A673 (cell line): Measurements from ENCODE around the gene SORBS2.

Source experiments
- EZH2 ChIP-seq: fragments of 200-600 bp; sonication (generic); IDR thresholded peaks from 2 replicates; pipeline ENCODE4 v1.6.1; 2017; ENCODE audit warnings: borderline replicate concordance, low read depth, mild to moderate bottlenecking, mixed read lengths, antibody characterized with exemption, low read length; ENCODE audit not compliant: poor library complexity, severe bottlenecking
- TF ChIP-seq, protein P1 (sequence below): fragments of 300-800, 200-600 bp; sonication (generic); conservative IDR thresholded peaks from 2 replicates; pipeline ENCODE4 v1.5.1; 2017; ENCODE audit warnings: low read depth, mild to moderate bottlenecking, antibody characterized with exemption, low read length, moderate library complexity, mixed read lengths

- TF ChIP-seq, protein P1, sequence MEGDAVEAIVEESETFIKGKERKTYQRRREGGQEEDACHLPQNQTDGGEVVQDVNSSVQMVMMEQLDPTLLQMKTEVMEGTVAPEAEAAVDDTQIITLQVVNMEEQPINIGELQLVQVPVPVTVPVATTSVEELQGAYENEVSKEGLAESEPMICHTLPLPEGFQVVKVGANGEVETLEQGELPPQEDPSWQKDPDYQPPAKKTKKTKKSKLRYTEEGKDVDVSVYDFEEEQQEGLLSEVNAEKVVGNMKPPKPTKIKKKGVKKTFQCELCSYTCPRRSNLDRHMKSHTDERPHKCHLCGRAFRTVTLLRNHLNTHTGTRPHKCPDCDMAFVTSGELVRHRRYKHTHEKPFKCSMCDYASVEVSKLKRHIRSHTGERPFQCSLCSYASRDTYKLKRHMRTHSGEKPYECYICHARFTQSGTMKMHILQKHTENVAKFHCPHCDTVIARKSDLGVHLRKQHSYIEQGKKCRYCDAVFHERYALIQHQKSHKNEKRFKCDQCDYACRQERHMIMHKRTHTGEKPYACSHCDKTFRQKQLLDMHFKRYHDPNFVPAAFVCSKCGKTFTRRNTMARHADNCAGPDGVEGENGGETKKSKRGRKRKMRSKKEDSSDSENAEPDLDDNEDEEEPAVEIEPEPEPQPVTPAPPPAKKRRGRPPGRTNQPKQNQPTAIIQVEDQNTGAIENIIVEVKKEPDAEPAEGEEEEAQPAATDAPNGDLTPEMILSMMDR, result no peak
- TF ChIP-seq EZH2, result no peak
Measured at GRCh38 chr4:185672151-185672550, 139.8 kb downstream of the SORBS2 start.
